ENCODE data around the gene PRIM1.
"Not testable (repeated sequence)": the region's sequence is repeated elsewhere in the genome, so short reads cannot be mapped to it uniquely, and the experiment has no call there.

PRIM1 gene

DNA sequence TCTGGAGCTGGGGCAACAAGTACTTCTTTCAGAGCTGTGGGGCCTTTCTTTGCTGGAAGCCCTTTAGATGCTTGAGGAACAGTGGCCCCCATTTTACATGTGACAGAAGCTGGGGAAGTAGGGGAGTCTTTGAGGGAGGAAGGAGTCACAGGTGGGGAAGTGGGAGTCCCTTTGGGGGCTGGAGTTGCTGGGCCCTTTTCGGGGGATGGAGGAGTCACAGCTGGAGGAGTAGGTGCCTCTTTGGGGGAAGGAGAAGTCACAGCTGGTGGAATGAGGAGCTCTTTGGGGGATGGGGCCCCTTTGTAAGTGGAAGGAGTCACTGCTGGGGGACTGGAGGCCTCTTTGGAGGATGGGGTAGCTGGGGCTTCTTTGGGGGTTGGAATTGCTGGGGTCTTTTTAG, 35.7 kb downstream of the PRIM1 start:
- DNase-seq = no peak

DNA sequence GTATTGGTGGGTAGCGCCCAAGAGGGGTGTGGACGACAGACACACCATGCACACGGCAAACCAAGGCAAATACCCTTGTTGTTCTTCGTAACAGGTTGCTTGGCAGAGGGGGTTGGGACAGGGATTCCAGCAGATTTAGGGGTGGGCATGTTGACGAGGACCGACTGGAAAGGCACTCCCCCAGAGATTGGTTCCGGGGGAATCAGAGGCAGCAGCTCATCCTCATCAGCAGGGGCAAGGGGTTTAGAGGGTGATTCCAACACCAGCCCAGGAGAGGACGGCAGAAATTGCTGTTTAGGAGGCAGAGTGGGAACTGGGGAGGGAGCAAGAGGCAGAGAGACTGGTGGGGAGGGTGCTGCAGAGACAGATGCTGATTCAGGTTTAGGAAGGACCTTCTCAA, 36.3 kb downstream of the PRIM1 start:
- DNase-seq = no peak

DNA sequence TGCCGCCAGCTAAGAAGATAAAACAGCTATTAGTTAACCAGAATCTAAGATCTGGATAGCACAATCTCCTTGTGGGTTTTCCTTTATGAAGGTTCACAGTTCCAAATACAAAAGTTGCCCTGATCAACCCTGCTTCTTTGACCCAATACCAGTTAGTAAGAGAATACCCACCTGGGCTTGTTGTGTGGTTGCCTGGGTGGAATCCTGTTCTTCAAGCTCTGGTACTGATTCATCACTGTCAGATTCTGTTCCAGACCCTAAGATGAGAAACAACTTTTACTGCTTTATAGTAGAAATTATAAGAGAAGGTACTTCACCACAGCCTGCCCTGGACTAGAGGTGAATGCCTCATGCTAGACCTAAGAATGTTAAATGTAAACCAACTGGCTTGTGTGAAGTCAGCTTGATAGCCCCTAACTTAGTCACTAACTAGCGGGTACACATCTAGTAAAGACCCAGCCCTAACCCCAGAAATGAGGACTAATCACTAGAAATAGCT, 37.6 kb downstream of the PRIM1 start:
- no peak for DNase-seq

DNA sequence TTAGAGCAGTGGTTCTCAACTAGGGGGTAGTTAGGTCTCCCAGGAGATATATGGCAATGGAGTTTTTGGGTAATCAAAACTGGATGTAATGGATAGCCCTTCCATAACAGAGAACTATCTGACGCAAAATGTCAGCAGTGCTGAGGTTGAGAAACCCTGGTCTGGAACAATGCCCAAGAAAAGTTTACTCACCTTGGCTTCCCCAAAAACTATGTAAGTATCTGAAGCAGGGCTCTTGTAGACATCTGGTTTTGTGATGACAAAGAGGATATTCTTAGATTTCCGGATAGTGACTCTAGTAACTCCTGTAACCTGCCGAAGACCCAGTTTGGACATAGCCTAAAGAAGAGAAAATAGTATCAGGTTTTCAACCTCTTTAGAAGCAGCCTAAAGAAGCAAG, 38.8 kb downstream of the PRIM1 start:
- DNase-seq = no peak

DNA sequence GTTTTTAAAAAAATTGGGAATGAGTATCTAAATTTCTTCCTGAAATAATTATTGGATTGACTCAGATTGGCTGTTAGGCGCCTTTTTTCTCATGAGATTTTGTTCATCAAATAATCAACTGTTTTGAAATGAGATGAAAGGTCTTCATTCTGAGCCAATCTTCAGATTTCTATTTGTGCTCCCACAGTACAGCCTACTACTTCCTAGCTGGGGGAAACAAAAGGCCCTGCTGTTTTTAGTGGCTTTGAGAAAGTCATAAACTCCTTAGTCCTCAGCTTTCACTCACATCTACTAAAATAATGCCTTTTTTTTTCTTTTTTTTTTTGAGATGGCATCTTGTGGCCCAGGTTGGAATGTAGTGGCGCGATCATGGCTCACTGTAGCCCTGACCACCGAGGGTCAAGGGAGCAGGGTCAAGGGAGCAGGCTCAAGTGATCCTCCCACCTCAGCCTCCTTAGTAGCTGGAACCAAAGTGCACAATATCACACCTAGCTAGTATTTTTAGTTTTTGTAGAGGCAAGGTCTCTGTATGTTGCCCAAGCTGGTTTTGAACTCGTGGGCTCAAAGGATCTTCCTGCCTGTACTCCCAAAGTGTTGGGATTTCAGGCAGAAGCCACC, 42.3 kb downstream of the PRIM1 start:
- DNase-seq = no peak

DNA sequence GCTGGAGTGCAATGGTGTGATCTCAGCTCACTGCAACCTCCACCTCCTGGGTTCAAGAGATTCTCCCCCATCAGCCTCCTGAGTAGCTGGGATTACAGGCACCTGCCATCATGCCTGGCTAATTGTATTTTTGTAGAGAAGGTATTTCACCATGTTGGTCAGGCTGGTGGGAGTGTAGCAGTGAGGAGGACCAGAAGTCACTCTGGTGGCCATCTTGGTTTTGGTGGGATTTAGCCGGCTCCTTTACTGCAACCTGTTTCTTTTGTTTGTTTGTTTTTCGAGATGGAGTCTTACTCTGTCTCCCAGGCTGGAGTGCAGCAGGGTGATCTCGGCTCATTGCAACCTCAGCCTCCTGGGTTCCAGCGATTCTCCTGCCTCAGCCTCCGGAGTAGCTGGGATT, 47.6 kb downstream of the PRIM1 start:
- DNase-seq = not testable (repeated sequence)

DNA sequence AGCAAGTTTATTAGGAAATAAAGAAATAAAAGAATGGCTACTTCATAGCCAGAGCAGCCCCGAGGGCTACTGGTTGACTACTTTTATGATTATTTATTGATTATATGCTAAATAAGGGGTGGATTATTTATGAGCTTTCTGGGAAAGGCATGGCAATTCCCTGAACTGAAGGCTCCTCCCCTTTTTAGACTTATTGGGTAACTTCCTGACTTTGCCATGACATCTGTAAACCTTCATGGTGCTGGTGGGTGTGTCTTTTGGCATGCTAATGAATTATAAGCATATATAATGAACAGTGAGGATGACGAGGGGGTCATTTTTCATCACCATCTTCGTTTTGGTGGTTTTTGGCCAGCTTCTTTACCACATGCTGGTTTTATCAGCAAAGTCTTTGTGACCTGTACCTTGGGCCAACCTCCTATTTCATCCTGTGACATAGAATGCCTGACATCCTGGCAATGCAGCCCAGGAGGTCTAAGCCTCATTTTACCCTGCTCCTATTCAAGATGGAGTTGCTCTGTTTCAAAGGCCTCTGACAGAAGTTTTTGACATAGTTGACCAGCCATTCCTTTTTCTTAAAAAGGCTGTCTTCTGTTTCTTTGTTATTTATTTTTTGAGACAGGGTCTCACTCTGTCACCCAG, 53.0 kb downstream of the PRIM1 start:
- no peak for DNase-seq

DNA sequence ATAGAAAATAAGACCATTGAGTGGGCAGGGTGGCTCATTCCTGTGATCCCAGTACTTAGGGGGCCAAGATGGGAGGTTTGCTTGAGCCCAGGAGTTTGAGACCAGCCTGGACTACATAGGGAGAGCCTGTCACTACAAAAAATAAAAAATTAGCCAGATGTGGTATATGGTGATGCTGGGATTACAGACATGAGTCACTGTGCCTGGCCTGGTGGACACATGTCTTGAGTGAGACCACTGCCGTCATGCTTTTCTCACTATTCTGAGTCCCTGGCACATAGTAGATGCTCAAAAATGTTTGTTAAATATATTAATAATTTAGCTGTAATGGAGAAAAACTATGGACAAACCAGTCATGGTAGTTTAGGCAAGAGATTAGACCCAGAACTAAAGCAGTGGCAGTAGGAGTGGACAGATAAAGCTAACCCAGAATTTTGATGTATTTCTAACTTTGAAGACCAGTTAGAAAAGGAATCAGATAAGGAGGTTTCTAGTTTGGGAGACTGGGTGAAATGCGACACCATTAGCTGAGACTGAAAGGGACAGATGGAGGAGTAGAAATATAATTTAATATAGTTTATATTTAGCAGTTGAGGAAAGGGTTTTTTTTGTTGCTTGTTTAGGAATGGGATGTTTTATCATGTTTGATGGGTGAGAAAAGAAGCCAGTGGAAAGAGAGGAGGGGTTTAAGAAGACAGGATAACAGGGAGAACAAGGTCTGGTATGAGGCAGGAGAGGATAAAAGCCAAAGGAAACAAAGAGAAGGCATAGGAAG, 56.6 kb downstream of the PRIM1 start:
- DNase-seq = no peak

DNA sequence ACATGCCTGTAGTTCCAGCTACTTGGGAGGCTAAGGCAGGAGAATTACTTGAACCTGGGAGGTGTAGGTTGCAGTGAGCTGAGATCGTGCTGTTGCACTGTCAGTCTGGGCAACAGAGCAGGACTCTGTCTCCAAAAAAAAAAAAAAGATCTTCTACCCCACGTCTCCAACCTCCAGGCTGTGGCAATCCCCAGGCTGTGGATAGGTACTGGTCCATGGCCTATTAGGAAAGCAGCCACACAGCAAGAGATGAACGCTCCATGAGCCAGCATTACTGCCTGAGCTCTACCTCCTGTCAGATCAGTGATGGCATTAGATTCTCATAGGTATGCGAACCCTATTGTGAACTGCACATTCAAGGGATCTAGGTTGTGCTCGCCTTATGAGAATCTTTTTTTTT, 58.0 kb downstream of the PRIM1 start:
- no peak for DNase-seq

DNA sequence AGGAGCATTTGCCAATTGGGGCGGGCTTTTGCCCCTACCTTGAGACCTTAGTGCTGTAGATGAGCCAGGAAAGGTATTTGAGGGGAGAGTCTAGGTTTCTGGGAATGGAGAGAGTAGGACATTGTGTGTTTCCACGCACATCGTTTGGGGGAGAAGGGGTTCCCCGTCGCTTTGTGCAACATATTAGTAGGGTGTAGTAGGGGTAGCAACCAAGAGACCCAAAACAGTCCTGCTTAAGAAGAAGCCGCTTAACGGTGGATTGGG, 63.3 kb downstream of the PRIM1 start:
- no peak for DNase-seq

DNA sequence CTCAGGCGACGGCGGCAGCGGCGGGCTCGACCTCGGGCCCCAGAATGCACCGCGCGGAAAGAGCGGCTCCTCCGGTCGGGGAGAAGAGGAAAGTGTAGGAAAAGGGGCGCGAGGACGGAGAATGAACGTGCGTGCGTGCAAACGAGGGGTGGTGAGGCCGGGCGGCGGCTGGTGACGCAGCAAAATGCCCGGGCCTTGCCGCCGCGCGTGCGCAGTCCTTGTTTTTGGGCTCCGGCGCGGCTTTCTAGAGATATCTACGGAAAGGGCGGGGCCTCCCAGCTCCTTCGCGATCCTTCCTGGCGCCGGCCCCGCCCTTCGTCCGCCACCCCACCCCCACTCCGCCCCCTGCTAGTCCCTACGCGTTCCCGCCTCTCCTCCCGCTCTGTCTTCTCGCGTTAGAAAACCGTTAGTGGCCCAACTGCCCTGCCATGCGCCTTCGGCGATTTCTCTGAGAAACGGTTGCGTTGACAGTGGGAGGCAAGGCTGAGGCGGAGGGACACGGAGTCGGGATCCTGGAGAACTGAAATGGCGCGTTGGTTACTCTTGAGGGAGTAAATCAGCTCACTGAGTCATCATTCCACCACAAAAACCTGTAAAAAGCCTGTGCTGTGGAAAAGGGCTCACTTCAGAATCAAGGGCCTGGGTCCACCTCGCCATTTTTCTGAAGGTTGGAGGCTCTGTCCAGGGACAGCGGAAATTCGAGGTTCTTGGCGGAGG, 63.8 kb downstream of the PRIM1 start, which contains the start of gene PTGES3:
Gene PTGES3, minus strand, starts transcription at position 156 of the 717 bp plus-strand sequence. CDS start 285 bp downstream, outside the sequence.
- peak; percentile 96 to 98 for DNase-seq

DNA sequence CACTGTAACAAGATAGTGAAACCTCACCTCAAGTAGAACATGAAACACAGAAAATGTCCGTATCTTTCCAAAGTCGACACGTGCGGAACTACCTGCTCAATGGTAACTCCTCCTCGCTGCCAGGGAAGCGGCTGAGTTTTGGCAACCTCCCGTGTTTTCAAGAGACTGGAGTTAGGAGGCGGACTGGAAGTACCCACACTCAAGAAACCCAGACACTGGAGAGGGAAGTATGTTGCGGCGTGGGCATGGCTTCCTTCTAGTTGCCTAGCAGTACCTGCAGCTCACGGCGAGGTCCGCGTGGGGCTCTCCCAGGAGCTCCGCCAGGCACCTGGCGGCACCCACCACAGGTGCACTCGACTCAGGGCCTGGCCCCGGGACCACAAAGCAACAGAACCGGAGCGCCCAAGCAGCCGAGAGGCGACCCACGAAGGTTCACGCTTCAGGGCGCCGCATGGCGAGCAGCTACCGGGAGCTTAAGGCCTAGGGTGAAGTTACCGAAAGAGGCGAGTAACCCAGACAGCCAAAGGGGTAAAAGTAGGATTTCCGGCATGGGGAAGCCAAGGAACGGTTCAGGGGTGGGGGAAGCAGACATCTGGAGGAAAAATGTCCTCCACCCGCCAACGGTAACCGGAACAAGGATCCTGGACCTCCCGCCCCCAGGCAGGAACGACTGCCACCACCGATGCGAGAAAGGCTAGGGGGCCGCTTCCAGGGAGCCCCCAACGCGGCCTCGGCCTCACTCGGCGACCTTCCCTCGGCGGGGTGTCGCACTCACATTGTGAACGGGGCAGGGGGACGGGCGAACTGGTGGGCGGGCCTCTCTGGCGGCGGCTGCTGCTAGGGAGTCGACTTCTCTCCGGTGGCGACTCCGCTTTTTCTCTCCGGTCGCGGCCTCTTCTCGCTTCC, 64.6 kb downstream of the PRIM1 start:
- peak in 1 of 2 experiments; percentile 17 for DNase-seq

DNA sequence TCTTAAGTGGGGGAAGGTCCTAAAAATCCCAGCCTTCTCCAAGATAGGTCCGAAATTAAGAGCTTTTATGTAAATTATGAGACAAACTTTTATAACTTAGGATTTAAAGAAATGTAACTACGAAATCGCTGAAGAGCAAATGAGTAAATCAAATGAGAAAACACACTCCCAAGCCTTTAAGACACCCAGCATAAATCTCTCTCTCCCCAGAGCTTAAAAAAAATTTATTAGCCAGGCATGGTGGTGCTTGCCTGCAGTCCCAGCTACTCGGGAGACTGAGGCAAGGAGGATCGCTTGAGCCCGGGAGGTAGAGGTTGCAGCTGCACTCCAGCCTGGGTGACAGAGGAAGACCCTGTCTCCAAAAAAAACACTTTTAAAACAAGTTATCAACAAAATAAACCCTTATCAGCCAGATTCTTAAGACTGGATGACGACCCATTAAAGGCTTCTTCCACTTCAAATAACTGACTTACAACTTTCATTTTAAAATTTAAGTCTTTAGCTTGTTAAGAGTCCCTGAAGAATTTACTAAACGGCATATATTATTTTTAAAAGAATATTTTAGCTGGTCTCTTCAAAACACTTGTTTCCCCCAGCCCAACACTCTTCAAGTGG, 67.3 kb downstream of the PRIM1 start:
- DNase-seq = no peak

DNA sequence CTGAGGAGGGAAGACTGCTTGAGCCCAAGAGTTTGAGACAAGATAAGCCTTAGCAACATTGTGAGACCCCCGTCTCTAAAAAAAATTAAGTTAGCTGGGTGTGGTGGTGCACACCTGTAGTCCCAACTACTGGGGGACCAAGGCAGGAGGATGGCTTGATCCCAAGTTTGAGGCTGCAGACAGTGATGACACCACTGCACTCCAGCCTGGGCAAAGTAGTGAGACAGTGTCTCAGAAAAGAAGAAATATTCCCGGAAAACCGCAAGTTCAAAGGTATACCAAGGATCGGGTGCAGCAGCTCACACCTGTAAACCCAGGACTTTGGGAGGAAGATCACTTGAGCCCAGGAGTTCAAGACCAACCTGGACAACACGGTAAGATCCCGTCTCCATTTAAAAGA, 69.8 kb downstream of the PRIM1 start:
- DNase-seq = no peak

All from NCI-H446 (cell line).